ENCODE data around the gene SGPL1.

SGPL1 gene

GRCh38 chr10:70784471-70784870 is 31.3 kb upstream of the SGPL1 start:
- TF ChIP-seq SPI1 (IDR thresholded peaks at IDR 0.05; ENCODE audit: borderline replicate concordance, low read depth) (no peak), GABPA (IDR thresholded peaks at IDR 0.05; ENCODE audit: low read depth) (no peak), POLR2AphosphoS5 (IDR thresholded peaks at IDR 0.05; ENCODE audit: low read depth) (no peak)
- TF ChIP-seq, protein P1, sequence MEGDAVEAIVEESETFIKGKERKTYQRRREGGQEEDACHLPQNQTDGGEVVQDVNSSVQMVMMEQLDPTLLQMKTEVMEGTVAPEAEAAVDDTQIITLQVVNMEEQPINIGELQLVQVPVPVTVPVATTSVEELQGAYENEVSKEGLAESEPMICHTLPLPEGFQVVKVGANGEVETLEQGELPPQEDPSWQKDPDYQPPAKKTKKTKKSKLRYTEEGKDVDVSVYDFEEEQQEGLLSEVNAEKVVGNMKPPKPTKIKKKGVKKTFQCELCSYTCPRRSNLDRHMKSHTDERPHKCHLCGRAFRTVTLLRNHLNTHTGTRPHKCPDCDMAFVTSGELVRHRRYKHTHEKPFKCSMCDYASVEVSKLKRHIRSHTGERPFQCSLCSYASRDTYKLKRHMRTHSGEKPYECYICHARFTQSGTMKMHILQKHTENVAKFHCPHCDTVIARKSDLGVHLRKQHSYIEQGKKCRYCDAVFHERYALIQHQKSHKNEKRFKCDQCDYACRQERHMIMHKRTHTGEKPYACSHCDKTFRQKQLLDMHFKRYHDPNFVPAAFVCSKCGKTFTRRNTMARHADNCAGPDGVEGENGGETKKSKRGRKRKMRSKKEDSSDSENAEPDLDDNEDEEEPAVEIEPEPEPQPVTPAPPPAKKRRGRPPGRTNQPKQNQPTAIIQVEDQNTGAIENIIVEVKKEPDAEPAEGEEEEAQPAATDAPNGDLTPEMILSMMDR (IDR thresholded peaks at IDR 0.05; ENCODE audit: insufficient read depth, low read length) = no peak
- TF ChIP-seq, protein P2, sequence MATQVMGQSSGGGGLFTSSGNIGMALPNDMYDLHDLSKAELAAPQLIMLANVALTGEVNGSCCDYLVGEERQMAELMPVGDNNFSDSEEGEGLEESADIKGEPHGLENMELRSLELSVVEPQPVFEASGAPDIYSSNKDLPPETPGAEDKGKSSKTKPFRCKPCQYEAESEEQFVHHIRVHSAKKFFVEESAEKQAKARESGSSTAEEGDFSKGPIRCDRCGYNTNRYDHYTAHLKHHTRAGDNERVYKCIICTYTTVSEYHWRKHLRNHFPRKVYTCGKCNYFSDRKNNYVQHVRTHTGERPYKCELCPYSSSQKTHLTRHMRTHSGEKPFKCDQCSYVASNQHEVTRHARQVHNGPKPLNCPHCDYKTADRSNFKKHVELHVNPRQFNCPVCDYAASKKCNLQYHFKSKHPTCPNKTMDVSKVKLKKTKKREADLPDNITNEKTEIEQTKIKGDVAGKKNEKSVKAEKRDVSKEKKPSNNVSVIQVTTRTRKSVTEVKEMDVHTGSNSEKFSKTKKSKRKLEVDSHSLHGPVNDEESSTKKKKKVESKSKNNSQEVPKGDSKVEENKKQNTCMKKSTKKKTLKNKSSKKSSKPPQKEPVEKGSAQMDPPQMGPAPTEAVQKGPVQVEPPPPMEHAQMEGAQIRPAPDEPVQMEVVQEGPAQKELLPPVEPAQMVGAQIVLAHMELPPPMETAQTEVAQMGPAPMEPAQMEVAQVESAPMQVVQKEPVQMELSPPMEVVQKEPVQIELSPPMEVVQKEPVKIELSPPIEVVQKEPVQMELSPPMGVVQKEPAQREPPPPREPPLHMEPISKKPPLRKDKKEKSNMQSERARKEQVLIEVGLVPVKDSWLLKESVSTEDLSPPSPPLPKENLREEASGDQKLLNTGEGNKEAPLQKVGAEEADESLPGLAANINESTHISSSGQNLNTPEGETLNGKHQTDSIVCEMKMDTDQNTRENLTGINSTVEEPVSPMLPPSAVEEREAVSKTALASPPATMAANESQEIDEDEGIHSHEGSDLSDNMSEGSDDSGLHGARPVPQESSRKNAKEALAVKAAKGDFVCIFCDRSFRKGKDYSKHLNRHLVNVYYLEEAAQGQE (IDR thresholded peaks at IDR 0.05; ENCODE audit: insufficient replicate concordance, low read depth) = no peak
- Histone ChIP-seq H3K27ac (replicated peaks) (no peak overlapping the region), H3K27me3 (ENCODE audit: insufficient read depth, poor library complexity, severe bottlenecking) (no peaks in the 10 kb centered on the region), H3K4me3 (replicated peaks; ENCODE audit: insufficient read depth, low read length) (no peak overlapping the region)
- DNase-seq (ENCODE audit: low read depth in 1 of 2, low spot score in 1 of 2) = no peak

DNA sequence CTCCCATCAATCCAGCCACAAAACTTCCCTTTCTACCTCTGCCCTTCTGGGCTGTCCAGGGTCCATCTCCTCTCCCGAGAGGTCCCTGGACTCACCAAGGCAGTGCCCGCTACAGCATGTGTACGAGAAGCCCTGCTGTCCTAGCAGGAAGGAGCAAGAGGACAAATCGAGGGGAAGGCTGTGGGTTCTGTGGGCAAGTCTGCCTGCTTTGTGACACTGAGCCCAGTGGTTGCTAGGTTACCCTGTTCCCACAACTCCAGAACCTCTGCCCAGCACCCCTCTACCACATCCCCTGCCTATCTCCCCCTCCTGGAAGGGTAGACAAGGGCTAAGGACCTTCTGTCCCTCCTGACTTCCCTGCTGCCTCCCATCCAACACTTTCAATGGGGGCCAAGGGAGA is 30.6 kb upstream of the SGPL1 start, which contains the start of gene TBATA:
Gene TBATA (minus strand): TSS at position 188 of the 400 bp plus-strand sequence. CDS start 1,998 bp downstream, outside the sequence.
- DNase-seq (ENCODE audit: low read depth in 1 of 2, low spot score in 1 of 2) = peak in 1 of 2 experiments; percentile 53
- TF ChIP-seq, protein P2 (IDR thresholded peaks at IDR 0.05; ENCODE audit: insufficient replicate concordance, low read depth) = no peak
- no peak for TF ChIP-seq POLR2AphosphoS5 (IDR thresholded peaks at IDR 0.05; ENCODE audit: low read depth)
- TF ChIP-seq GABPA (IDR thresholded peaks at IDR 0.05; ENCODE audit: low read depth) = no peak
- TF ChIP-seq SPI1 (IDR thresholded peaks at IDR 0.05; ENCODE audit: borderline replicate concordance, low read depth) = no peak
- TF ChIP-seq, protein P1 (IDR thresholded peaks at IDR 0.05; ENCODE audit: insufficient read depth, low read length) = no peak
- Histone ChIP-seq H3K27me3 (ENCODE audit: insufficient read depth, poor library complexity, severe bottlenecking) (no peaks in the 10 kb centered on the region), H3K4me3 (replicated peaks; ENCODE audit: insufficient read depth, low read length) (no peak within 1 kb of the TSS), H3K27ac (replicated peaks) (no peak within 1 kb of the TSS; the same call in 1 of the 2 replicates)

GRCh38 chr10:70786799-70787415 is 28.8 kb upstream of the SGPL1 start:
- no peak overlapping the region for H3K27ac ChIP-seq (replicated peaks)
- no peak for TF ChIP-seq GABPA (IDR thresholded peaks at IDR 0.05; ENCODE audit: low read depth)
- TF ChIP-seq SPI1 (IDR thresholded peaks at IDR 0.05; ENCODE audit: borderline replicate concordance, low read depth) = no peak
- TF ChIP-seq, protein P1 (IDR thresholded peaks at IDR 0.05; ENCODE audit: insufficient read depth, low read length) = no peak
- no peak for TF ChIP-seq POLR2AphosphoS5 (IDR thresholded peaks at IDR 0.05; ENCODE audit: low read depth)
- TF ChIP-seq, protein P2 (IDR thresholded peaks at IDR 0.05; ENCODE audit: insufficient replicate concordance, low read depth) = no peak
- H3K27me3 ChIP-seq (ENCODE audit: insufficient read depth, poor library complexity, severe bottlenecking) = no peaks in the 10 kb centered on the region
- no peak for DNase-seq (ENCODE audit: low read depth in 1 of 2, low spot score in 1 of 2)
- no peak overlapping the region for H3K4me3 ChIP-seq (replicated peaks; ENCODE audit: insufficient read depth, low read length)
